Tibial artery (tissue), 4 donors: ENCODE results near the gene LCE4A.

Source experiments
- DNase-seq, 2 donors: peaks; one replicate each; pipeline ENCODE4 v3.0.0-alpha.2; 2019
- H3K27ac ChIP-seq, 2 donors: fragments of 200-600 bp; sonication (generic) in 1 of 2; 1 replicate in 1 of 2; 2 replicates in 1 of 2; pipeline ENCODE4 v1.5.1; 2018 to 2019; ENCODE audit warnings: mild to moderate bottlenecking in 1 of 2
- H3K27me3 ChIP-seq, 2 donors: fragments of 200-600 bp; sonication (generic) in 1 of 2; one replicate each; pipeline versions ENCODE4 v1.5.1 to v1.6.0; 2016 to 2019
- H3K36me3 ChIP-seq, 3 donors: fragments of 200-600 bp; sonication (generic) in 2 of 3; one replicate each; pipeline ENCODE4 v1.5.1; 2016 to 2019; ENCODE audit warnings: mild to moderate bottlenecking in 2 of 3
- H3K4me1 ChIP-seq, 4 donors: fragments of 200-600 bp; sonication (generic) in 2 of 4; 1 replicate in 3 of 4; 2 replicates in 1 of 4; pipeline ENCODE4 v1.5.1; 2016 to 2019
- H3K4me3 ChIP-seq, 2 donors: fragments of 200-600 bp; sonication (generic) in 1 of 2; 1 replicate in 1 of 2; 2 replicates in 1 of 2; pipeline ENCODE4 v1.5.1; 2018 to 2019; ENCODE audit warnings: mild to moderate bottlenecking in 2 of 2
- H3K9me3 ChIP-seq, 3 donors: fragments of 200-600 bp; sonication (generic) in 1 of 3; one replicate each; pipeline ENCODE4 v1.5.1; 2016 to 2019
- intact Hi-C: fragments of 100-400 bp; cut with DNase I; formaldehyde crosslinking; loops from one replicate; pipeline ENCODE4 v1.15.0; 2023; ENCODE audit warnings: low total_unique reads
- TF ChIP-seq, protein P1 (sequence below), 2 experiments: fragments of 200-600 bp in 1 of 2; fragments of 450-650 bp in 1 of 2; IDR thresholded peaks; one replicate each; pipeline ENCODE4 v1.5.1; 2017 to 2019; ENCODE audit warnings: antibody characterized with exemption in 2 of 2, mild to moderate bottlenecking in 1 of 2, moderate library complexity in 1 of 2

The LCE4A gene

DNA sequence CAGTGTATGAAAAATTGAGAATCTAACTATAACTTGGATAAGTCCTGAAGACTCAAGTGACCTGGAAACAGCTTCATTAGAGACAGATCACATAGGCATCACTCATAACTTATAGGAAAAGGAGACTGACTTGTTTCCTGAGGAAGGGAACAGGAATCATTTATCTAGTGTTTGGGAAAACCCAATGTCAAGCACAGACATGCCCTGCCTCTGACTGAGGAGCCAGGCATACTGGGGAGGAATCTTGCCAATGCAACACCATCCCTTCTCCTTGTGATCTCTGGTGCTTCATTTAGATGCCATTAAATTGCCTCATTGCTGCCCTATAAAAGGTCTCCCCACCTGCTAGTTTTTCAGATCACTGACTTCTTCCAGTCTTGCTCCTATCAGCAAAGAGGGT is 10.3 kb downstream of the LCE4A start:
- Histone ChIP-seq H3K36me3 (no peaks in the 10 kb centered on the region), H3K4me3 (no peak overlapping the region), H3K27me3 (no peaks in the 10 kb centered on the region), H3K9me3 (no peaks in the 10 kb centered on the region), H3K27ac (no peak overlapping the region), H3K4me1 (no peaks in the 10 kb centered on the region)
- DNase-seq, result no peak
- intact Hi-C loops, result no loop called here
- TF ChIP-seq, protein P1, sequence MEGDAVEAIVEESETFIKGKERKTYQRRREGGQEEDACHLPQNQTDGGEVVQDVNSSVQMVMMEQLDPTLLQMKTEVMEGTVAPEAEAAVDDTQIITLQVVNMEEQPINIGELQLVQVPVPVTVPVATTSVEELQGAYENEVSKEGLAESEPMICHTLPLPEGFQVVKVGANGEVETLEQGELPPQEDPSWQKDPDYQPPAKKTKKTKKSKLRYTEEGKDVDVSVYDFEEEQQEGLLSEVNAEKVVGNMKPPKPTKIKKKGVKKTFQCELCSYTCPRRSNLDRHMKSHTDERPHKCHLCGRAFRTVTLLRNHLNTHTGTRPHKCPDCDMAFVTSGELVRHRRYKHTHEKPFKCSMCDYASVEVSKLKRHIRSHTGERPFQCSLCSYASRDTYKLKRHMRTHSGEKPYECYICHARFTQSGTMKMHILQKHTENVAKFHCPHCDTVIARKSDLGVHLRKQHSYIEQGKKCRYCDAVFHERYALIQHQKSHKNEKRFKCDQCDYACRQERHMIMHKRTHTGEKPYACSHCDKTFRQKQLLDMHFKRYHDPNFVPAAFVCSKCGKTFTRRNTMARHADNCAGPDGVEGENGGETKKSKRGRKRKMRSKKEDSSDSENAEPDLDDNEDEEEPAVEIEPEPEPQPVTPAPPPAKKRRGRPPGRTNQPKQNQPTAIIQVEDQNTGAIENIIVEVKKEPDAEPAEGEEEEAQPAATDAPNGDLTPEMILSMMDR (IDR thresholded peaks at IDR 0.05), result no peak

DNA sequence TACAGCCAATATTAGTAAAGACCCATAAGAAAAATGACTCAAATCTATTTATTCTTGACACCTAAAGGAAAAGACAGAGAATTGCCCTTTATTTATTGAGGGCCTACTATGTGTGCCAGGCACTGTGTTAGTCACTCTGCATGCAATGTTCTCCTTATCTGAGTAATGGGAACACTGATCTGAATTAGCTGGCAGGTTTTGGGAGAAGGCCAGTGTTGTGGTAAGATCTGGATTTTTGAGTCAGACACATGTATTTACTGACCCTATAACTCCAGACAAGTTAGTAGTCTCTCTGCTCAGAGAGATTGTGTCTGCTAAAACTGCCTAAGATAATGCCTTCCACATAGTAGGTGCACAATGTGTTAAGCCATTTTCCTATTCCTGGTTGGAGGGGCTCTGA is 17.3 kb downstream of the LCE4A start:
- Histone ChIP-seq H3K4me1 (no peaks in the 10 kb centered on the region), H3K4me3 (no peak overlapping the region), H3K27ac (no peak overlapping the region), H3K27me3 (no peaks in the 10 kb centered on the region), H3K9me3 (no peaks in the 10 kb centered on the region), H3K36me3 (no peaks in the 10 kb centered on the region)
- no peak for DNase-seq
- TF ChIP-seq, protein P1 (IDR thresholded peaks at IDR 0.05), result no peak
- intact Hi-C loops, result no loop called here

DNA sequence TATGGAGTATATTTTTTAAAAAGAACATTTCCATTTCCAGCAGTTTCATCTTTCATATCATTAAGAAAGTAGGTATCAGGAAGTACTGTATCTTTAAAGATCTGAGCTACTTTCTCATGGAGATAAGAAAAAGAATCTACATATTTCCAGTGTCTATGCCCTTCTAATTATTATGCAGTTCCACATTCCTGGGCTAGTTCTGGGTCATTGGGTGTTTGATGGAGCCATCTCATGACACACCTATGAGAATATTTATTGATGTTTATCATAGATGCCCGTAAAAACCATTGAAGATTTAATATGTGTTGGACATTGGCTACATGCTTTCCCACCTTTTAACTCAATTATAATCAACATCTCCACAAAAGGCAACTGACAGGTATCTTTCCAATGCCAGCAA is 21.0 kb downstream of the LCE4A start:
- no peaks in the 10 kb centered on the region for H3K36me3 ChIP-seq
- H3K27me3 ChIP-seq, result no peaks in the 10 kb centered on the region
- no peaks in the 10 kb centered on the region for H3K9me3 ChIP-seq
- TF ChIP-seq, protein P1 (IDR thresholded peaks at IDR 0.05), result no peak
- no peak for DNase-seq
- H3K4me3 ChIP-seq, result no peak overlapping the region
- intact Hi-C loops, result no loop called here
- H3K27ac ChIP-seq, result no peak overlapping the region
- H3K4me1 ChIP-seq, result no peaks in the 10 kb centered on the region

DNA sequence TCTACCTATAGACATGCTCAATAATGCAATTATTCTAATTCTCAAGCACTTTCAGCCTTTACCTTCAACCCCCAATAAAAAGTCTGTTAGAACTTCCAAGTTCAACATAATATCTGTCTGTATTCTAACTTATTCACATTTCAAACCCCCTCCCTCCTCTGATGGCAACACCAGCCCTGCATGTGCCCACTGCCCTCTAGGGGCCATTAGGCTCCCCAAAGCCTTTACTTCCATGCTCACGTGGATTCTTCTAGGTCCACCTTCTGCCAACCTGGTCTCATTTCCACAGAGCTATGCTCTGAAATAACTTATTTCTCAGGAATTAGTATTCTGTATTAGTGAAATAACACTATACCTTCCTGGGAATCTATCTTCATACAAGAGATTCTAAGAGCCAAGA is 27.7 kb downstream of the LCE4A start:
- Histone ChIP-seq H3K4me3 (no peak overlapping the region), H3K27me3 (no peaks in the 10 kb centered on the region), H3K36me3 (no peaks in the 10 kb centered on the region), H3K9me3 (no peaks in the 10 kb centered on the region), H3K4me1 (no peaks in the 10 kb centered on the region), H3K27ac (no peak overlapping the region)
- no peak for DNase-seq
- TF ChIP-seq, protein P1 (IDR thresholded peaks at IDR 0.05), result no peak
- intact Hi-C loops, result no loop called here

DNA sequence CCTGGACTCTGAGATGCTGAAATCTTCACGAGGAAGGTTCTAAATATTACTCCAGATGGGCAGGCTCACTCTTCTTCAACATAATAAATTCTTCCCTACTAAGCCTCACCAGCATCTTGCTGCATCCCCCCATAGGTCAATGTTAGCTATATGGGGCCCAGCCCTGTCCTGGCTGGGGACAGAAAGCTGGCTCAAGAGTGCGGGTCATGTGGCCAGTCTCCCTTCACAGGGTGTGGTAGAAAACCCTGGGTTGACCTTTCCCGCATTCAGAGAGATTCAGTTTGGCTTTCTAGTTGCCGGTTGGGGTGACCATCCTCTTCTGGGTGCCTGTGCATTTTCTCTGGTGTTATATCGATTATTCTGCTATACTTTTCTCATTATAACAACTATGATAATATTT is 30.0 kb downstream of the LCE4A start:
- Histone ChIP-seq H3K4me3 (no peak overlapping the region), H3K27me3 (no peaks in the 10 kb centered on the region), H3K36me3 (no peaks in the 10 kb centered on the region), H3K27ac (no peak overlapping the region), H3K9me3 (no peaks in the 10 kb centered on the region), H3K4me1 (no peaks in the 10 kb centered on the region)
- intact Hi-C loops, result no loop called here
- TF ChIP-seq, protein P1 (IDR thresholded peaks at IDR 0.05), result no peak
- DNase-seq, result no peak

DNA sequence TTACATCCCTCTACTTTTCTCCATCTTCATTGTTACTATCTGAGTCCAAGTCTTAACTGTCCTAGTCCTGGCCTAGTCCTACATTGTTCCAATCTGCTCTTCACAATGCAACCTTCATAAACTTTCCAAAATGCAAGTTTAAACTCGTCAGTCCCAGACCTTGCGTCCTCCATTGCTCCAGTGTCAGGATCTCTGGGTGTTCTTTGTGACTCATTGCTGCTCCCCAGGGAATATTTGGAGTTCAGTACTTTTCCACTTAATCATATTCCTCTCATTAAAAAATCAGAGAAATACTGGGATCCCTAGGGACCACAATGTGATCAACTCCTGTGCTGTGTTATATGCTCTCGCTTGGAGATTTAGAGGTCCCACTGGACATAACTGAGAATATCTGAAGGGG is 31.9 kb downstream of the LCE4A start:
- no peaks in the 10 kb centered on the region for H3K36me3 ChIP-seq
- no peaks in the 10 kb centered on the region for H3K9me3 ChIP-seq
- H3K4me3 ChIP-seq, result no peak overlapping the region
- DNase-seq, result no peak
- TF ChIP-seq, protein P1 (IDR thresholded peaks at IDR 0.05), result no peak
- no peaks in the 10 kb centered on the region for H3K4me1 ChIP-seq
- no peak overlapping the region for H3K27ac ChIP-seq
- intact Hi-C loops, result no loop called here
- no peaks in the 10 kb centered on the region for H3K27me3 ChIP-seq
